Superior temporal gyrus (tissue), 1 donor: ENCODE data around the gene ME1.
A peak's percentile ranks its signal among the peaks of the same experiment; 100 is the strongest.
"Not testable (repeated sequence)": the region's sequence is repeated elsewhere in the genome, so short reads cannot be mapped to it uniquely, and the experiment has no call there.

Experiments
- DNase-seq: peaks from one replicate; pipeline ENCODE4 v3.0.0-alpha.2; 2016; ENCODE audit errors: extremely low spot score

Gene ME1

GRCh38 chr6:83431545-83432155 lies 799 bp upstream of the ME1 start:
- no peak for DNase-seq

DNA sequence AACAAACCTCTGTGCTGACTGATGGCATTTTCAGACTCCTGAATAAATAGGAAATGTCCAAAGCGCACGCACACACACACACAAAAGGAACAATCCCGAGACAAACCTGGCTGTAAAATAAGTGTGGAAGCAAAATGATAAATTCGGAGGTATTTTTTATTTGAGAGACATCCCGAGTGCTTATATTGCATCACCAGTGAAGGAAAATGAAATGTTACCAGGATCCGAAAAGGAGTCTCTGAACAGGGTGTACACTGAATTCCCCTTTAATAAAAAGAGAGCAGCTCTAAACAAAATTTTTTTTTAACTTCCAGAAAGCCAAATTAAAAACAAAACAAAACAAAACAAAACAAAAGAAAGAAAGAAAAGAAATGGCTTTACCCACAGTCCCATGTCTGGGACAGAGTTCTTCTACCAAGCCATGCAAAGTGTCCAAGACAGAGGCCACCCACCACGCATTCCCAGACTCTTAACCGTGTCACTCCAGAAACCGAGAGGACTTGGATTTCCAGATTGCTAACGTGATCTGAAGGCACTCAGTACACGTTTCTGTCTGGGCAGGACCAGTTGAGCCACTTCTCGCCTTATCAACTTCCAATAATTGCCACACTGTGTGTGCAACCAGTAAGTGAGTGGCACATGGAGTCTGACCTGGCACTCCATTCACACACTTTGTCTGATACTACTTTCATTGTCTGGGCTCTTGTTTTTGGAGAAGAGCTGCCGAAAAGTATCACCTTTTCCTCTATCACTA lies 817 bp downstream of the ME1 start:
- peak; percentile 66 for DNase-seq

- no peak for DNase-seq
Observed at GRCh38 chr6:83429269-83429668, 1.6 kb downstream of the ME1 start.

DNA sequence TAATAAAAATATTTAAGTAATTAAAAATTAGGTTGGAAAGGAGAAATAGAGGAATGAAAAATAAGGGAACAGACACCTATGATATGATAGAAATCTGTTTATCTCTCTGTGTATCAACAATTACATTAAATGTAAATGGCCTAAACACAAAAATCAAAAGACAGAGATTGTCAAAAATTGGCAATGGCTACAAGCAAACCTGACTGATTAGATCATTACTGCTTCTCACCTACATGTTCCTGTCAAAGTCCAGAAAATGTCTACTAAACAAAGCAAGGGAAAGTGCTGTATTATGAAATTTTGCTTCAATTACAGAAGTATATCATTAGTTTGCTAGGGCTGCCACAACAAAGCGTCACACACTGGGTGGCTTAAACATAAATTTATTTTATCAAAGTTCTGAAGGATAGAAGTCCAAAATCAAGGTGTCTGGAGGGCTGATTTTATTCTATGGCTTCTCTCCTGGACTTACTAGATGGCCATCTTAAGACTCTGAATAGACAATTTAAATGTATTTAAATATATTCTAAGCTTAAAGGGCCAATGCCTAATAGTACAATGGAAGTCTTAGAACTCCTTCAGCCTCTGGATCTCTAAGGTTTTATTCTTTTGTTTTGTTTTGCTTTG lies 6.3 kb downstream of the ME1 start:
- no peak for DNase-seq

- peak; percentile 76 for DNase-seq
Observed at GRCh38 chr6:83417880-83418663, 12.8 kb downstream of the ME1 start.

- no peak for DNase-seq
Observed at GRCh38 chr6:83413068-83413467, 17.8 kb downstream of the ME1 start.

GRCh38 chr6:83411731-83412130 lies 19.1 kb downstream of the ME1 start:
- no peak for DNase-seq

DNA sequence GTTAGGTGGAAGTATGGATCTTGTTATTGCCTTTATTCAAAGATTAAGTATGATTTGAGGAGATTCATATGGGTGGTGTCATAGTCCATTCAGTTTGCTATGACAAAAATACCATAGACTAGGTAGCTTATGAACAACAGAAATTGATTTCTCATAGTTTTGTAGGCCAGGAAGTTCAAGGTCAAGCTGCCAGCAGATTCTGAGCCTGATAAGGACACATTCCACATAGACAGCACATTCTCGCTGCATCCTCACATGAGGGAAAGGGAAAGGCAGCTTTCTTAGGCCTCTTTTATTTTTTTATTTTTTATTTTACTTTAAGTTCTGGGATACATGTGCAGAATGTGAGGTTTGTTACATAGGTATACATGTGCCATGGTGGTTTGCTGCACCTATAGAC lies 27.7 kb downstream of the ME1 start:
- DNase-seq = no peak

DNA sequence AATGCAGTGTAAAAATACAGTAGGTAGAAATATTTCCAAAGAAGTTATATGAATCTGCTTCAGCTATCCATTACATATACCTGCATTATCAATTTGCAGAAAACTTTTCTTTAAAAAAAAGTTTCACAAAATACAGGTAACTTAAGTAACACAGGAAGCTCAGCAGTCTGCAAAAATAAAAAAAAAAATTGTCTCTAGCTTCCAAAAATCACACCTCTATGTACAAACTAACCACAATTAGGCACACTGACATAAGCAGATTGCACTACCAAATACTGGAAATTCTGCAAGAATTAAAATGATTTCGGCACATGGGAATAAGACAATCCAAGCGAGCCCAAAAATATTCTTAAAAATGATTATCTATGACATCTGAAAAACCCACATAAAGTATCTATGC lies 41.2 kb downstream of the ME1 start:
- no peak for DNase-seq

DNA sequence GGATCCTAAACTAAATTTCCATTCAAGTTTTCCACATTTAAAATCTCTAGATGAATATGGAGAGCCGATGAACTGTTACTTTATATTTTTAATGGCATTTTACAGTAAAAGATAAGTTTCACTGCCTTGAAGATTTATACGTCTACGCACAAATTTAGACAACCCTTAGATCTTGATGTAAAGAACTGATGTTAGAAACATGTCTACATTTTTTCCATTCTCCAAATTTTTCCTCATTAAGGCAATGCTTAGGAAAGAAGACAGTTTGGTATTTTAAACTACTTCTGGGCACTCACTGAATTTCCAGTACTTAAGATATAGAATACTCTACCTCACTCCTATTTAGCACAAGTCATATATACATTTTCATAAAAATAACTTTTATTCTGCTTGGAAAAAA lies 45.4 kb downstream of the ME1 start:
- no peak for DNase-seq

DNA sequence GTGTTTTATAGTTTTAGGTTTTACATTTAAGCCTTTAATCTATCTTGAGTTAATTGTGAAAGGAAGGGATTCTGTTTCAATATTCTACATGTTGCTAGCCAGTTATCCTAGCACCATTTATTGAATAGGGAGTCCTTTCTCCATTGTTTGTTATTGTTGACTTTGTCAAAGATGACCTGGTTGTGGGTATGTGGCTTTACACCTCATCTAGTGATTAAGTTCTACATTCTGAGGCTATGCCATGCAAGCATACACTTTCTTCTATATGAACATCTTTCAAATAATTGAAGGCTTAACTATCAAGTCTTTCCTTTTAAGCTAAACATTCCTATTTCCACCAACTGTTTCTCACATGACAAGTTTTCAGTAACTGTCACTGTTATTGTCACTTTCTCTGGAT lies 46.1 kb downstream of the ME1 start:
- DNase-seq = no peak

- DNase-seq = no peak
Observed at GRCh38 chr6:83381949-83382348, 48.9 kb downstream of the ME1 start.

DNA sequence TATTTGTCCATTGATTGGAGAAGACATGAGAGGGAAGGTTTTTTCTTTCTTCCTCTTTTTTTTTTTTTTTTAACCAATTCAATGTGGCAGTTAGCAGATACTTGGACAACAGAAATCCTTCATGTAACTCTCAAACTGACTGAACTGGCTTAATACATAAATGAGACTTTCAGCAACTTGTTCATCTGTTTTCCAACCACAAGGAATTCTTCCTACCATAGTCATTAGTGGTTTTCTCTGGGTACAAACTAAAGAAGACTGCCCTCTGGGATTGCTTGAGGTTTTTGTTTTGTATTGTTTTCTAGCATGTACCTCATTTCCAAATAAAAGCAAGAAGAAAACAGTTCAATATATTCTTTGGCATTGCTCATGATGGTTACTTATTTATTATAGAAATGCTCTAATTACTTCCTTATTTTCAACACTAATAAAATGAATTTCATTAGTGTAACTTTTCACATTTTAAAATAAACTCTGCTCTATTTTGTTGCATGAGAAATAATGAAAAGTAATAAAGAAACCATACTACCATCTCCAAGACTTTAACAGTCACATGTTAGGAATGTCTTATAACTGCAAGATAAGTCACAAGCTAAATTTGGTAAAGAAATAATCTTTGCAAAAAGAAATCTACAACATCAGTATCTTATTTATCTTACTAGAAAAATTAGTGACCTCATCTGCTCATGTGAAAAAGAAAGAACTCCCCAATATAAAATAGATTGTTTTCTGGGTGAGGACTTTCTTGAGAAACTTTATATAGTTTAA lies 52.0 kb downstream of the ME1 start:
- DNase-seq = no peak

GRCh38 chr6:83371423-83371822 lies 59.4 kb downstream of the ME1 start:
- no peak for DNase-seq

DNA sequence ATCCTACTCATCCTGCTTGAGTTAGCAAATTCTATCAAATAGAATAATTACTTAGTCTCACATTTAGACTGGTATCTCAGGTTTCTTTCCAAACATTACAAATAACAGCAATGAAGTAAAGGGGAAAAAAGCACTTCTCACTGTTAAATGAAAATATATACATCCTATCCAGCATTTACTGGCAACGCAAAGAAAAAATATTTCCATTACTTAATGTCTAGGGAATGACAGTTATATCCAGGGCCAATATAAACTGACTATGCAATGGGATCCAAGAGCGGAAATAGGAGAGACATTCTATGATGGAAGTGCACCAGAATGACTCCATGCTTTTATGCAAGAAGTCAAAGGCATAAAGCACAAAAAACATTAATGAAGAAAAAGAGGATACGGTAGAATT lies 60.3 kb downstream of the ME1 start:
- DNase-seq = no peak

GRCh38 chr6:83369692-83370091 lies 61.2 kb downstream of the ME1 start:
- no peak for DNase-seq

GRCh38 chr6:83368577-83368976 lies 62.3 kb downstream of the ME1 start:
- no peak for DNase-seq

DNA sequence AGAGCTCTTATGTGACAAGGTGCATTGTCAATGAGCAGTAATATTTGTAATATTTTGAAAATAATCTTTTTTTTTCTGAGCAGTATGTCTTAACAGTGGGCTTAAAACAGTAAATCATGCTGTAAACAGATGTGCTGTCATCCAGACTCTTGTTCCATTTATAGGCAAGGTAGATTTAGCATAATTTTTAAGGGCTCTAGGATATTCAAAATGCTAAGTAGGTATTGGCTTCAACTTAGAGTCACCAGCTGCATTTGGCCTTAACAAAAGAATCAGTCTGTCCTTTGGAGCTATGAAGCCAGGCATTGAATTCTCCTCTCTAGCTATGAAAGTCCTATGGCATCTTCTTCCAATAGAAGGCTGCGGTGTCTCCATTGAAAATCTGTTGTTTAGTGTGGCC lies 63.7 kb downstream of the ME1 start:
- no peak for DNase-seq

- peak; percentile 50 for DNase-seq
Observed at GRCh38 chr6:83365931-83366330, 64.9 kb downstream of the ME1 start.

DNA sequence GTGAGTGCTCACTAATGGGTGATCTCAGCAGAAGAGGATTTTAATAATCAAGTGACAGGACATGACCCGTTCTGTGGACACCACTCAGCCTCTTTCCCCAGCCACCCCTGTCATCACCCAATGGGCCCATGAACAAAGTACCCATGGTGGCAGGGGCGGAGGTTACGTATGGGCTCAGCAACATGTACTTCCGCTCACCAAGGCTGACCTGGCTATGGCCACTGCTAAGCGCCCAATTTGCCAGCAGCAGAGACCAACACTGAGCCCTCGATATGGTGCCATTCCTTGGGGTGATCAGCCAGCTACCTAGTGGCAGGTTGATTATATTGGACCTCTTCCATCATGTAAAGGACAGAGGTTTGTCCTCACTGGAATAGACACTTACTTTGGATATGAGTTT lies 68.5 kb downstream of the ME1 start:
- DNase-seq = not testable (repeated sequence)

GRCh38 chr6:83359638-83360037 lies 71.2 kb downstream of the ME1 start:
- DNase-seq = no peak

- DNase-seq = no peak
Observed at GRCh38 chr6:83354747-83355146, 76.1 kb downstream of the ME1 start.
